HG02623 (cell line): Measurements from ENCODE around the gene FOXP1.

Experiments
- ATAC-seq: cut with Tn5 transposase; IDR thresholded peaks from one replicate; pipeline ENCODE4 v1.9.1; 2021; ENCODE audit warnings: moderate library complexity; ENCODE audit not compliant: unreplicated experiment

FOXP1 gene

GRCh38 chr3:71384837-71385716 lies 198.5 kb downstream of the FOXP1 start:
- ATAC-seq = no peak

DNA sequence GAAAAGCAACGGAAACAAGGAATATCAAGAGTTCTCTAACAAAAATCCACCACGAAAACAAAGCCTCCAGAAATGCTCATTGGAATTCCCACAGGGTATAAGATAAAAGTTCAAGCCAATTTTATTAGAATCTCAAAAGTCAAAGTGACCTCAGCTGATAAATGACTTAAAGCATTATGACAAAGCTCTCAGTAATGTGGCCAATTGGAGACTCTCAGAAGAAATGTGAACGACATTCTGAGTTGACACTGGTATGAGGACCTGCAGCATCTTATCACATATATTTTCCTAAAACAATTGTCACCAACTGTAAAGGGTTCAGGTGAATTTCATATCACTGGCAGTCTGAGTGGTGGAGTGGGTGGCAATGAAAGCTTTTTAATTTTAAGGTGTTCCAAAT lies 199.1 kb downstream of the FOXP1 start:
- ATAC-seq = no peak

- ATAC-seq = no peak
Observed at GRCh38 chr3:71380096-71380495, 203.4 kb downstream of the FOXP1 start.

DNA sequence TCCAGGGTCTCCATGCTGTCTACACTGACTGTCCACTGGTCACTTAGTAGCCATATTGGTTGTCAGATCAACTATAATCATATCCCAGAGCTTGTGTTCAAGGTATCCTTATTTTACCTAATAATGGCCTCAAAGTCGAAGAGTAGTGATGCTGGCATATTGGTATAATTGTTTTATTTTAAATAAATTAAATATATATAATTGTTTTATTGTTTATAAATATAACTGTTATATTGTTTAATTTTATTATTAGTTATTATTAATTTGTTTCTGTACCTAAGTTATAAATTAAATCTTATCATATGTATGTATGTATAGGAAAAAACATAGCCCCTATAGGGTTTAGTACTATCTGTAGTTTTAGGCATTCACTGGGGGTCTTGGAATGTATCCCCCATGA lies 205.0 kb downstream of the FOXP1 start:
- ATAC-seq = no peak

GRCh38 chr3:71376911-71377310 lies 206.6 kb downstream of the FOXP1 start:
- no peak for ATAC-seq

DNA sequence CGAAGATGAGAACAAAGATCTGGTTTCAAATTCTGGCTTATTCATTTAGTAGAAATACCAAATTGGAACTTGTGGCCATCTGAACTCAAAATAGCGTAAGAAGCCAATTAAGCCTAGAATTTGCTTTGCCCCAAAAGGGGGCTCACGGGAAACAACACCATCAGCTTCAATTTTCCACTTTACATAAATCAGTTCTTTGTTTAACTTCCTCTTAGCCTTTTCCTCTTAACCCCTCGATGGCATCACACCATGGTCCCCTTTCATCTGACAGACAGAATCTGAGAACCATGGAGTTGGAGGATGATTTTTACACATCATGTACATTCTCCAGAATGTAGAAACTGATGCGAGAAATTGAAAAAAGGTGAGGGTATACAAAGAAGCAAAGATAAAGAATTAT lies 207.0 kb downstream of the FOXP1 start:
- ATAC-seq = no peak

- ATAC-seq = no peak
Observed at GRCh38 chr3:71374582-71374981, 208.9 kb downstream of the FOXP1 start.

DNA sequence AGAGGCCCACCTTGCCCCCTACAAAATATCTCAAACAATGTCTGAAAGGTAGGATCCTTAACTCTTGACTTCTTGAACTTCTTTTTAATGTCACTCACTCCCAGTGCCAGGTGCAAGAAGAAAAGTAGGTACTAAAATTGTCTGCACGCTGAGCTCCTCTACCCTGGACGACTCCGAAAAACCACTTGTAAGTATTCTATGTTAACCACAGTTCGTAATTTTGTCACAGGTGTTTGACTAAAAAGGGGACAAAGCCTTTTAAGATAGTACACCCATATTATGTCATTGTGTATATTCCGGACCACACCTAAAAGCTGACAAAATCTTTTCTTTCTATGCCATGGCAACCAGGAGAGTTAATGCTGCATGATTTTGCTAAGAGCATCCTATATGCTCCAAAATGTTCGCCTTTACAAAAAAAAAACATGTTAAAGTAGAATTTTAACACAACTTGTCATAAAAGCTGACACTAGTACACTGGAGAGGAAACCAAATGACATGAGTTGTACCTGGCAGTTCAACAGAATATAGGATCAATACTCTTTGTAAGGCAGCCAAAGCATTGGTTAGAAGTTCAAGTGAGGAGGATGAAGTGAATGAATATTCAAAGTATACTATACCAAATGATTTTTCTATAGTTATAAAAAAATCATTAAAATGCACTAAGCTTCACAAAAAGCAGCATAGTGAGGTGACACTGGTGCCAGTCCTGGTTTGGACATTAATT lies 210.5 kb downstream of the FOXP1 start:
- ATAC-seq = no peak

DNA sequence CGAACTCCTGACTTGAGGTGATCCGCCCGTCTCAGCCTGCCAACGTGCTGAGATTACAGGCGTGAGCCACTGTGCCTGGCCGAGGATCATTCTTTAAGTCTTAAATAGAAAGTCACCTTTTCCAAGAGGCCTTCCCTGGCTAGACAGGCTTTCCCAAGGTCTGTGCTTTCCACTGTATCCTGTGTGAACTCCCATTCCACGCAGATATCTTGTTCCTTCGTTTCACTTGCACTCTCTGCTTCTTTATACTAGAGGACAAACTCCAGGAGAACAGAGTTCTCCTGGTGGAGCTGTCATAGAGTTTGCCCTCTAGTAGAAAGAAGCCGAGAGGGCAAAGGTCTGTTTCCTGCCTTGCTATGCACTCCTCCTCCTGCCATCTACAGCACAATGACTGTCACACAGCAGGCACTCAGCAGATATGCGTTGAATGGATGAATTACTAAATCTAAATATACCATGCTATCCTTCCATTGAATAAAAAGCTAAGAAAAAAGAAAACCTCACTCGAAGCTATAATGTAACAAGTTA lies 211.2 kb downstream of the FOXP1 start:
- ATAC-seq = no peak

- ATAC-seq = no peak
Observed at GRCh38 chr3:71371282-71371681, 212.2 kb downstream of the FOXP1 start.

DNA sequence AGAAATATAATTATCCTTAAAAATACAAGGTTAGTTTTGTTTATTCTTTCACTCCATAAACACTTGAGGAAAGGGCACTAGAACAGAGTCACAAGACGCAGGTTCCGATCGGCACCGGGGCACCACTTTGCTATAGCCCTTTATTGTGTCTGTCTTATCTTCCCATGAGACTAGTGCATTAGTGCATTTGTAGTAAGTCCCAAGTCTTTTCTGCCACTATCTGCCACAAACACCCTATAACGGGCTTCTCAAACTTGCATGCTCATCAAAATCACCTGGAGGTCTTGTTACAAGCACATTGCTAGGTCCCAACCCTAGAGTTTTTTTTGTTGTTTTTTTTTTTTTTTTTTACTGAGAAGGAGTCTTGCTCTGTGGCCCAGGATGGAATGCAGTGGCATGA lies 213.1 kb downstream of the FOXP1 start:
- no peak for ATAC-seq

- no peak for ATAC-seq
Observed at GRCh38 chr3:71369701-71370391, 213.7 kb downstream of the FOXP1 start.

DNA sequence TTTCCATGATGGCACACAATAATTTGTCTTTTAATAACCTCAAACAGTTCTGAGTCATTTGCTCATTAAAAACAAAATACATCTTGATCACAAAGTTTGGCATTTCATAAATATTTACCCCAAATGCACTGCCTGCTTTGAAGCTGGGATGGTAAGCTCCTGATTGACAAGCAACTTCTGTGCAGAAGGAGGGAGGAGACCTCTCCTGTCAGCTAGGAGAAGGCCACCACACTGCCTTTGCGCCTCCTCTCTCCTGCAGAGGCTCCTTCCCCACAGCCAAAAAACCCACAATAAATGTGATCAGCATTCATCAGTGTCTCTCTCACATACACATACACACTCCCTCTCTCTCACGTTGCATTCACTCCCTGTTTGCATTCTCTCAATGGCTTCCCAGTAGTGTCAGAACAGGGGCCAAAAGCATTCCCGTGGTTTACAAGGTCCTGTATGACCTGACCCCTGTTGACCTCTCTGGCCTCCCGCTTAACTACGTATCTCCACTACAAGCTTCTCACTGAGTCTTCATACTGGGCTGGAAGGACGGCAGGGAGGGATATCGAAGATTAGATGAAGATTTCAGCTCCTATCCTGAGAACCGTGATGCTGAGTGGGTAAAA lies 216.4 kb downstream of the FOXP1 start:
- ATAC-seq = no peak

DNA sequence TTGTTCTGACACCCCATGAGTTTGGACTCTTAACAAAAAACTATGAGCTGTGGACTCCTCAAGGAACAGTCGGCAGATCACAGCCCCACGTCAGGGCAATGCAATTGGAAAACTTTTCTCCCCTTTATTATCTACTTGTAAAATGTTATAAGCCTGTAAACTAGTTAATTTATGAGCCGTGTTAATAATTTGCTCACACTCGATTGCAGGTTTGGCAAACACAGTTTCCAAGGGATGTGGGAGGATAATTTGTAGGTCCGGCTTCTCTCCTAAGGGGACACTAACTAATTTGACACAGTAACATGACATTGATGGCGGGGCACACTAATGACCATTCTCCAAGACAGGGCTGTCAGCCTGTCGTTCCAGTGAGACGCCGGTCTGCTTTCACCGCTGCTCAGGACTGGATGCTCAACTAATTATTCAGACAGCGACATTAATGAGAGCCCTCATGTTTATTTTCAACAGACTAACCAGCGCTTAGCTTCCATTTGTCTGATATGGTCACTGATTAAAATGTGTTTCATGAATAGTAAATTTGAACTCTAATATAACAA lies 222.1 kb downstream of the FOXP1 start:
- no peak for ATAC-seq

- ATAC-seq = peak; percentile 85
Observed at GRCh38 chr3:71360764-71361163, 222.8 kb downstream of the FOXP1 start.

GRCh38 chr3:71360180-71360579 lies 223.3 kb downstream of the FOXP1 start:
- ATAC-seq = peak; percentile 25

GRCh38 chr3:71358243-71358642 lies 225.3 kb downstream of the FOXP1 start:
- ATAC-seq = no peak

DNA sequence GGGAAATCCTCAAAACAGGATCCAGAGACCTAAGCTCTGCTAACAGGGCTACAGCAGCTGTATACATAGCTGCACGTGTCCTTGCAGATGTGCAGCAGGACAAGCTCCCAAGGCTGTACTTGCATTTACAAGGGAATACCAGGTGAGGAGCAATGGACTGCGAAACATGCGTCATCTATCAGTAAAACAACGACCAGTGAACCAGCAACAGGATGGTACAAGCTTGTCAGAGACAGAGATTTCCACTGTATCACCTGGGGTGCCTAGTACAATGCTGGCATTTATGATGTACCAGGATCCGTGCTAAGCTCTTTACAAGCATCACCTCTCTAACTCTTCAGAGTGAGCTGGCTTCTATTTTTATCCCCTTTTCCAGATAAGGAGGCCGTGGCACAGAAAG lies 227.3 kb downstream of the FOXP1 start:
- no peak for ATAC-seq

GRCh38 chr3:71355862-71356261 lies 227.7 kb downstream of the FOXP1 start:
- ATAC-seq = no peak

DNA sequence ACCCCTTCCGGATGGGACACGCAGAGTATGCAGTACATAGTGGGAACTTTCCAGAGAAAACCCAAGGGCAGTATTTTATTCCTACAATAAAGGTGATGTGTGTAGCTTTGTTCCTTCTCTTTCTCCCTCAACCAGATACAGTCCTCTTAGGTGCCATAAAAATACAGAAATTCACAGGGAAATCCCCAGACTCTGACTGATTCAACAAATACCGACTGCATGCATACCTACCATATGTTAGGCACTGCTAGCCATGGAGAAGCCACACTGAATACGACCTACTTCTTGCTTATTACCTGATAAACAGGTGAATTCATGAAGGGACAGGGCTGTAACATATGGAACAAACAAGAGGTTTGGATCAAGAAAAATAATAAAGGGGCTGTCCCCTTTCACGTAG lies 228.5 kb downstream of the FOXP1 start:
- no peak for ATAC-seq
